ENCODE results near the gene CLEC2D.

DNA sequence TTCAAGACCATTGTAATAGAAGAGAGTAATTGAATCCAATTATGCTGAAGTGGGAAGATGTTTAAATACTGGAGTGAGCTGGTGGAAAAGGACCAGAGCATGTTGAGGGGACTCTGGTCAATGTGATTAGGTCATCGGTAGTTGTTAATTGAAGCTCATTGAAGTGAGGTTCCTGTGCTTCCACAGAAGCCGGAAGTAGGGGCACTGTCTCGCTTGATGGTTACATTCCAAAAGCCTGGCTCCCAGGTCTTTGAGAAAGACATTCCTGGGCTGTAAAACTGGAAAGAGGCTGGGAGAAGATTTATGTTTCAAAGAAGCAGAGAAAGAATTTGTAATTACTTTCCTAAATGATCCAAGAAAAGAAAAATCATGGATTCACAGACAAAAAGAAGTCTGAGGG is 75.7 kb downstream of the CLEC2D start:
- TF ChIP-seq EGR1 (IDR thresholded peaks at IDR 0.05) (no peak), RAD21 (IDR thresholded peaks at IDR 0.05; ENCODE audit: low read depth) (no peak), CREB1 (IDR thresholded peaks at IDR 0.05; ENCODE audit: low read depth) (no peak), NFIC (IDR thresholded peaks at IDR 0.05) (no peak), CEBPB (IDR thresholded peaks at IDR 0.05) (0 out of 2 replicates have a peak, but pooled peaks have one; percentile 3), EP300 (IDR thresholded peaks at IDR 0.05; ENCODE audit: borderline replicate concordance) (peak; percentile 42; the same call in 1 of the 2 replicates), REST (IDR thresholded peaks at IDR 0.05; ENCODE audit: low read depth) (no peak), TAF1 (IDR thresholded peaks at IDR 0.05; ENCODE audit: low read depth) (no peak), TCF12 (IDR thresholded peaks at IDR 0.05; ENCODE audit: low read depth) (0 out of 2 replicates have a peak, but pooled peaks have one; percentile 18), YY1 (IDR thresholded peaks at IDR 0.05; ENCODE audit: low read depth) (no peak)
- TF ChIP-seq, protein P1, sequence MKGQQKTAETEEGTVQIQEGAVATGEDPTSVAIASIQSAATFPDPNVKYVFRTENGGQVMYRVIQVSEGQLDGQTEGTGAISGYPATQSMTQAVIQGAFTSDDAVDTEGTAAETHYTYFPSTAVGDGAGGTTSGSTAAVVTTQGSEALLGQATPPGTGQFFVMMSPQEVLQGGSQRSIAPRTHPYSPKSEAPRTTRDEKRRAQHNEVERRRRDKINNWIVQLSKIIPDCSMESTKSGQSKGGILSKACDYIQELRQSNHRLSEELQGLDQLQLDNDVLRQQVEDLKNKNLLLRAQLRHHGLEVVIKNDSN (IDR thresholded peaks at IDR 0.05) = no peak
